HUES6 (cell line): ENCODE data around the gene RBM44.

ENCODE experiments used
- H3K27ac ChIP-seq: 2 replicates; pipeline ENCODE4 v1.7.0; 2013; ENCODE audit warnings: low read depth, mild to moderate bottlenecking, low read length, inconsistent platforms
- H3K27me3 ChIP-seq: 2 replicates; pipeline ENCODE4 v1.6.1; 2013; ENCODE audit warnings: low read length; ENCODE audit not compliant: control insufficient read depth, insufficient read depth
- H3K36me3 ChIP-seq: 2 replicates; pipeline ENCODE4 v1.6.1; 2013; ENCODE audit warnings: low read length; ENCODE audit not compliant: control insufficient read depth, insufficient read depth
- H3K4me1 ChIP-seq: 2 replicates; pipeline ENCODE4 v1.6.1; 2013; ENCODE audit warnings: low read length; ENCODE audit not compliant: control insufficient read depth, insufficient read depth
- H3K4me3 ChIP-seq: 2 replicates; pipeline ENCODE4 v1.5.1; 2013; ENCODE audit warnings: low read depth, low read length
- H3K9ac ChIP-seq: one replicate; pipeline ENCODE4 v1.6.1; 2013; ENCODE audit warnings: mild to moderate bottlenecking, low read length
- H3K9me3 ChIP-seq: 2 replicates; pipeline ENCODE4 v1.6.1; 2013; ENCODE audit warnings: low read depth, low read length; ENCODE audit not compliant: control insufficient read depth, insufficient read depth

The RBM44 gene

GRCh38 chr2:237888389-237888788 lies 89.8 kb downstream of the RBM44 start:
- Histone ChIP-seq H3K36me3 (no peaks in the 10 kb centered on the region), H3K9me3 (no peaks in the 10 kb centered on the region), H3K27ac (no peak overlapping the region), H3K4me1 (peaks cover 5% of the 10 kb centered on the region; the same call in 1 of the 2 replicates), H3K4me3 (no peak overlapping the region), H3K9ac (no peak overlapping the region), H3K27me3 (no peaks in the 10 kb centered on the region)

- Histone ChIP-seq H3K9me3 (no peaks in the 10 kb centered on the region), H3K4me3 (no peak overlapping the region), H3K27me3 (no peaks in the 10 kb centered on the region), H3K36me3 (no peaks in the 10 kb centered on the region), H3K4me1 (peaks cover 5% of the 10 kb centered on the region; the same call in 1 of the 2 replicates), H3K9ac (no peak overlapping the region), H3K27ac (no peak overlapping the region)
Measured at GRCh38 chr2:237889016-237889415, 90.4 kb downstream of the RBM44 start.

GRCh38 chr2:237889811-237890210 lies 91.2 kb downstream of the RBM44 start:
- no peak overlapping the region for H3K27ac ChIP-seq
- no peaks in the 10 kb centered on the region for H3K36me3 ChIP-seq
- no peaks in the 10 kb centered on the region for H3K9me3 ChIP-seq
- no peaks in the 10 kb centered on the region for H3K27me3 ChIP-seq
- no peak overlapping the region for H3K4me3 ChIP-seq
- peaks cover 2% of the 10 kb centered on the region; the same call in 1 of the 2 replicates for H3K4me1 ChIP-seq
- H3K9ac ChIP-seq: no peak overlapping the region
